Body of pancreas (tissue), 4 donors: ENCODE data around the gene PLEKHG5. TPM values are rescaled to one million over a fixed set of nuclear protein-coding genes. Genes with fewer than 3 reads are reported as not detected.
A peak's percentile ranks its signal among the peaks of the same experiment; 100 is the strongest.

Experiments used
- ATAC-seq: fragments of 150-250 bp; one replicate; pipeline ENCODE4 v1.9.1; 2016
- DNase-seq, 4 donors: peaks; one replicate each; pipeline ENCODE4 v3.0.0-alpha.2; 2019
- H3K27ac ChIP-seq, 4 donors: fragments of 200-600 bp; sonication (generic); 1 replicate in 3 of 4; 2 replicates in 1 of 4; pipeline versions ENCODE4 v1.5.1 to v1.6.1; 2016 to 2019; ENCODE audit warnings: mild to moderate bottlenecking in 1 of 4, mixed read lengths in 1 of 4, moderate library complexity in 1 of 4
- H3K27me3 ChIP-seq, 2 donors: fragments of 200-600 bp; sonication (generic); one replicate each; pipeline ENCODE4 v1.6.0; 2016; ENCODE audit warnings: mild to moderate bottlenecking in 1 of 2
- H3K36me3 ChIP-seq, 2 donors: fragments of 200-600 bp; sonication (generic); replicated peaks in 1 of 2; 2 replicates each; pipeline ENCODE4 v1.5.1; 2016; ENCODE audit warnings: low read depth in 2 of 2; ENCODE audit not compliant: insufficient read depth in 1 of 2
- H3K4me1 ChIP-seq: fragments of 200-600 bp; sonication (generic); one replicate; pipeline ENCODE4 v1.6.0; 2016
- H3K4me3 ChIP-seq, 2 donors: fragments of 200-600 bp; sonication (generic); 1 replicate in 1 of 2; 2 replicates in 1 of 2; pipeline ENCODE4 v1.5.1; 2016 to 2019
- H3K9me3 ChIP-seq, 3 donors: fragments of 200-600 bp; sonication (generic); 1 replicate in 2 of 3; 2 replicates in 1 of 3; pipeline ENCODE4 v1.5.1; 2016
- POLR2A ChIP-seq, 3 donors: fragments of 450-650 bp; IDR thresholded peaks; one replicate each; pipeline ENCODE4 v1.6.1; 2016; ENCODE audit warnings: antibody characterized with exemption in 3 of 3, mild to moderate bottlenecking in 2 of 3
- WGBS, 2 donors: methylation state at CpG; one replicate each; pipeline ENCODE4 v1.1.5; 2017; 5-methylcytosine and 5-hydroxymethylcytosine counted together
- intact Hi-C: fragments of 100-400 bp; cut with DNase I; formaldehyde crosslinking; loops from one replicate; pipeline ENCODE4 v1.15.1; 2023
- total RNA-seq, 2 donors: library from RNA; depleted of rRNA; stranded (reverse); fragments of >200 nt; gene quantifications; one replicate each; pipeline ENCODE4 v1.1.0, GENCODE V29; 2016
- TF ChIP-seq, protein P1 (sequence below), 7 experiments: fragments of 450-650 bp in 4 of 7; fragments of 200-600 bp in 3 of 7; sonication (generic) in 3 of 7; IDR thresholded peaks; one replicate each; pipeline ENCODE4 v1.5.1; 2016 to 2019; ENCODE audit warnings: antibody characterized with exemption in 7 of 7

PLEKHG5 gene
- total RNA-seq, 2 donors from 2014 or later: 5.2 to 8.6 TPM

DNA sequence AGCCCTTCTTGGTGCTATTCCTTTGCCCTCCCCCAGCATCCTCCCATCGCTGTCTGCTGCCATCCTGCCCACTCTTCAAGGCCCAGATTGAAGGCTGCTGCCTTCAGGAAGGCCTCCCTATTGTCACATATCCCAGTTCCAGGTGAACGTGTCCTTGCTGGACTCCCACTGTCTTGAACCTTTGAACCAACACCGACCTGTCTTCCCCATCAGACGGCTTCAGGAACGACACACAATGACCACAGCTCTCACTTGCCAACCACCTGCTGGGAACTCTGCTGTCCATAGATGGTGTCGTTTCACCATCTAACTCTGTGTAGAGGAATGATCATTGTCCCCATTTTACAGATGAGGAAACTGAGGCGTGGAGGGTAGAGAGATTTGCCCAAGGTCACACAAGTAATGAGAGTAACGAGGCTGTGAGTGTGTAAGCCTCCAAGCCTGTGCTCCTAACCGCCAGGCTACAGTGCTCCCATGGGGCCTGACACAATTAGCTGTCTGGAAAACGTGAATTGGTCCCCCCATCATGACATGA lies 9.9 kb upstream of the PLEKHG5 start:
- Histone ChIP-seq H3K9me3 (no peaks in the 10 kb centered on the region), H3K27me3 (no peaks in the 10 kb centered on the region), H3K4me1 (peaks cover 15% of the 10 kb centered on the region), H3K36me3 (no peaks in the 10 kb centered on the region), H3K4me3 (no peak overlapping the region), H3K27ac (peak overlapping the region in 1 of 4 donors; percentile 11)
- TF ChIP-seq, protein P1, sequence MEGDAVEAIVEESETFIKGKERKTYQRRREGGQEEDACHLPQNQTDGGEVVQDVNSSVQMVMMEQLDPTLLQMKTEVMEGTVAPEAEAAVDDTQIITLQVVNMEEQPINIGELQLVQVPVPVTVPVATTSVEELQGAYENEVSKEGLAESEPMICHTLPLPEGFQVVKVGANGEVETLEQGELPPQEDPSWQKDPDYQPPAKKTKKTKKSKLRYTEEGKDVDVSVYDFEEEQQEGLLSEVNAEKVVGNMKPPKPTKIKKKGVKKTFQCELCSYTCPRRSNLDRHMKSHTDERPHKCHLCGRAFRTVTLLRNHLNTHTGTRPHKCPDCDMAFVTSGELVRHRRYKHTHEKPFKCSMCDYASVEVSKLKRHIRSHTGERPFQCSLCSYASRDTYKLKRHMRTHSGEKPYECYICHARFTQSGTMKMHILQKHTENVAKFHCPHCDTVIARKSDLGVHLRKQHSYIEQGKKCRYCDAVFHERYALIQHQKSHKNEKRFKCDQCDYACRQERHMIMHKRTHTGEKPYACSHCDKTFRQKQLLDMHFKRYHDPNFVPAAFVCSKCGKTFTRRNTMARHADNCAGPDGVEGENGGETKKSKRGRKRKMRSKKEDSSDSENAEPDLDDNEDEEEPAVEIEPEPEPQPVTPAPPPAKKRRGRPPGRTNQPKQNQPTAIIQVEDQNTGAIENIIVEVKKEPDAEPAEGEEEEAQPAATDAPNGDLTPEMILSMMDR (IDR thresholded peaks at IDR 0.05): no peak
- TF ChIP-seq POLR2A (IDR thresholded peaks at IDR 0.05): no peak
- 74 to 77% methylated on average over 10 of the region's 10 CpGs for WGBS, 2 donors
- ATAC-seq: no peak
- intact Hi-C loops: no loop called here
- no peak for DNase-seq

GRCh38 chr1:6500544-6501278 lies 9.2 kb upstream of the PLEKHG5 start:
- peaks cover 17% of the 10 kb centered on the region for H3K4me1 ChIP-seq
- H3K36me3 ChIP-seq: no peaks in the 10 kb centered on the region
- ATAC-seq: no peak
- H3K4me3 ChIP-seq: no peak overlapping the region
- no peak for TF ChIP-seq POLR2A (IDR thresholded peaks at IDR 0.05)
- TF ChIP-seq, protein P1 (IDR thresholded peaks at IDR 0.05): no peak
- H3K27me3 ChIP-seq: no peaks in the 10 kb centered on the region
- H3K27ac ChIP-seq: peak overlapping the region in 1 of 4 donors; percentile 11
- WGBS, 2 donors: 84 to 87% methylated on average over 24 of the region's 27 CpGs
- DNase-seq: no peak
- intact Hi-C loops: no loop called here
- no peaks in the 10 kb centered on the region for H3K9me3 ChIP-seq

- 67 to 82% methylated on average over 1 to 4 of the region's 4 CpGs for WGBS, 2 donors
- Histone ChIP-seq H3K36me3 (no peaks in the 10 kb centered on the region), H3K4me3 (no peak overlapping the region), H3K4me1 (peaks cover 17% of the 10 kb centered on the region), H3K27ac (no peak overlapping the region), H3K27me3 (no peaks in the 10 kb centered on the region), H3K9me3 (no peaks in the 10 kb centered on the region)
- DNase-seq: no peak
- TF ChIP-seq, protein P1 (IDR thresholded peaks at IDR 0.05): no peak
- TF ChIP-seq POLR2A (IDR thresholded peaks at IDR 0.05): no peak
- no peak for ATAC-seq
- intact Hi-C loops: no loop called here
Observed at GRCh38 chr1:6499296-6499695, 7.8 kb upstream of the PLEKHG5 start.

DNA sequence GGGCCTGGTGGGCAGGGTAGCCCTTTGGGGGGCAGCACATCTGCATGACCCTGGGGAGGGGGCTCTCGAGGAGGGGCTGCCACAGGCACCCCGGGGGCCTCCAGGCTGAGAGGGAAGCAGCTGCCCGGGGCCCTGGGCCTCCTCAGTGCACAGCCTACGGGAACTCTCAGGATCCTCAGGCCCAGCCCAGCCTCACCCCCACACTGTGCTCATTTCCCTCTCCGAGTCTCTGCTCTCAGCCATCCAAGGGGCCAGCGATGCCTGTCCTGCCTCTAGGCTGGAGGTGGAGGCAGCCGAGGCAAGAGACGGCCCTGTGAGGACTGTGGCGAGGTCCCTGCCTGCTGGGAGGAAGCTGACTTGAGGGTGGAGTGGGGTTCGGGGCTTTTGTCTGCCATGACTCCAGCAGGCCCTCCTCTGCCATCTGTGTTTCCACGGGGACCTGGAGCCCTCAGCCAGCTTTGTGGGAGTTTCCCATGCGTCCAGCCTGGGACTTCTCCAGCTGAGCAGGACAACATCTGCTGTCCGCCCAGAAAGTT lies 7.2 kb upstream of the PLEKHG5 start:
- intact Hi-C loops: no loop called here
- Histone ChIP-seq H3K27ac (no peak overlapping the region), H3K36me3 (no peaks in the 10 kb centered on the region), H3K9me3 (no peaks in the 10 kb centered on the region), H3K4me3 (no peak overlapping the region), H3K4me1 (peaks cover 17% of the 10 kb centered on the region), H3K27me3 (no peaks in the 10 kb centered on the region)
- TF ChIP-seq, protein P1 (IDR thresholded peaks at IDR 0.05): no peak
- no peak for TF ChIP-seq POLR2A (IDR thresholded peaks at IDR 0.05)
- ATAC-seq: no peak
- WGBS, 2 donors: 61% methylated on average over 13 of the region's 13 CpGs; no CpG with 5 or more reads in 1 of the 2 donors
- DNase-seq: no peak
